GM12878 (cell line): ENCODE measurements around the gene LPIN1. TPM values are rescaled to one million over a fixed set of nuclear protein-coding genes. Genes with fewer than 3 reads are reported as not detected.
"Not testable (repeated sequence)": the region's sequence is repeated elsewhere in the genome, so short reads cannot be mapped to it uniquely, and the experiment has no call there.

Source experiments
- ATAC-seq: fragments of 200-7000 bp; cut with Tn5 transposase; 3 replicates; pipeline ENCODE4 v1.9.1; 2020; ENCODE audit warnings: mild to moderate bottlenecking, moderate library complexity
- BruUV-seq: library from RNA; stranded (reverse); fragments of 400-500 nt; replicated peaks from 2 replicates; lab custom pipeline; 2021; lab: Mats Ljungman, UMichigan
- CTCF ChIA-PET: fragments of 300-600 bp; sonication (Branson Sonifier 250); formaldehyde crosslinking; extraction: SDS; loops from one replicate; lab custom pipeline; 2021; ENCODE audit warnings: inconsistent platforms; lab: Yijun Ruan, JAX
- POLR2A ChIA-PET: fragments of 350-600 bp; formaldehyde crosslinking; extraction: SDS; loops from one replicate; lab custom pipeline; 2021; ENCODE audit warnings: inconsistent platforms; lab: Charles Lee
- RAD21 ChIA-PET: fragments of 300-600 bp; sonication (Branson Sonifier 250); formaldehyde crosslinking; loops from one replicate; lab custom pipeline; 2023; ENCODE audit warnings: antibody characterized with exemption; ENCODE audit not compliant: unreplicated experiment; lab: Charles Lee
- SMC1A ChIA-PET: fragments of 300-600 bp; sonication (Branson Sonifier 250); formaldehyde crosslinking; loops from one replicate; lab custom pipeline; 2023; ENCODE audit not compliant: unreplicated experiment, uncharacterized antibody; lab: Charles Lee
- DNase-seq: peaks from one replicate; pipeline ENCODE4 v3.0.0-alpha.2; 2011; ENCODE audit warnings: low read depth, low spot score
- FAIRE-seq: peaks from 3 replicates; lab custom pipeline; 2011; peaks lifted over from hg19 to GRCh38; lab: Jason Lieb, UNC
- H2AFZ ChIP-seq: 2 replicates; pipeline ENCODE4 v1.6.0; 2011; ENCODE audit warnings: low read depth, low read length, control low read depth; ENCODE audit not compliant: control insufficient read depth
- H3K27ac ChIP-seq: 2 replicates; pipeline ENCODE4 v1.5.1; 2011; ENCODE audit warnings: control low read depth; ENCODE audit not compliant: control insufficient read depth, insufficient read depth
- H3K27me3 ChIP-seq, 2 experiments: replicated peaks in 1 of 2; 2 replicates each; pipeline versions ENCODE4 v1.6.0 to v1.6.1; 2011; ENCODE audit warnings: low read length in 1 of 2; ENCODE audit not compliant: control insufficient read depth in 2 of 2, insufficient read depth in 2 of 2
- H3K36me3 ChIP-seq, 2 experiments: 2 replicates each; pipeline ENCODE4 v1.5.1; 2011; ENCODE audit warnings: low read length in 1 of 2; ENCODE audit not compliant: control insufficient read depth in 2 of 2, insufficient read depth in 2 of 2
- H3K4me1 ChIP-seq: 2 replicates; pipeline ENCODE4 v1.6.1; 2011; ENCODE audit warnings: mild to moderate bottlenecking, low read length, moderate library complexity, mixed read lengths; ENCODE audit not compliant: control insufficient read depth, insufficient read depth
- H3K4me2 ChIP-seq: 2 replicates; pipeline ENCODE4 v1.6.0; 2011; ENCODE audit warnings: control low read depth; ENCODE audit not compliant: control insufficient read depth, insufficient read depth
- H3K4me3 ChIP-seq: fragments of 200-600 bp; sonication (generic); 2 replicates; pipeline ENCODE4 v1.5.1; 2016
- H3K79me2 ChIP-seq: 2 replicates; pipeline ENCODE4 v1.6.0; 2011; ENCODE audit warnings: low read length; ENCODE audit not compliant: control insufficient read depth, insufficient read depth
- H3K9ac ChIP-seq: 2 replicates; pipeline ENCODE4 v1.8.0; 2011; ENCODE audit warnings: low read length, control low read depth, mixed read lengths; ENCODE audit not compliant: control insufficient read depth, insufficient read depth
- H3K9me3 ChIP-seq: replicated peaks from 3 replicates; pipeline ENCODE4 v1.5.1; 2011; ENCODE audit warnings: mild to moderate bottlenecking, low read length; ENCODE audit not compliant: control insufficient read depth, insufficient read depth
- H4K20me1 ChIP-seq: 2 replicates; pipeline ENCODE4 v1.6.0; 2011; ENCODE audit not compliant: control insufficient read depth, insufficient read depth
- BACH1 ChIP-seq: fragments of 450-650 bp; IDR thresholded peaks from 2 replicates; pipeline ENCODE4 v1.6.1; 2017; ENCODE audit warnings: mild to moderate bottlenecking, borderline replicate concordance
- ZBTB33 ChIP-seq: fragments of 450-650 bp; IDR thresholded peaks from 2 replicates; pipeline ENCODE4 v1.6.1; 2017; ENCODE audit warnings: mild to moderate bottlenecking
- WGBS: methylation state at CpG from one replicate; pipeline ENCODE4 v1.1.6; 2016; ENCODE audit warnings: low lambda C conversion rate; ENCODE audit not compliant: insufficient replicate concordance, insufficient coverage; ENCODE audit errors: missing lambda C conversion rate; 5-methylcytosine and 5-hydroxymethylcytosine counted together
- in situ Hi-C: fragments of 300-500 bp; cut with MboI; formaldehyde crosslinking; loops from 9 replicates; pipeline ENCODE4 v1.14.3; 2018; ENCODE audit warnings: mixed read lengths
- intact Hi-C: fragments of 100-400 bp; cut with micrococcal nuclease; formaldehyde crosslinking; loops from one replicate; pipeline ENCODE4 v1.14.2; 2022; ENCODE audit not compliant: unreplicated experiment
- polyA plus RNA-seq, 11 experiments: library from polyadenylated mRNA; depleted of rRNA in 4 of 11; unstranded in 6 of 11; stranded (reverse) in 5 of 11; fragments of >200 nt; fragmentation: Nextera tagmentation in 4 of 11; fragmentation: Illumina TruSeq in 1 of 11; extraction: Ambion mirVana in 4 of 11; extraction: Trizol in 1 of 11; gene quantifications; 1 replicate in 1 of 11; 2 replicates in 10 of 11; pipeline versions ENCODE4 v1.2.1 to v1.2.3, GENCODE V29; 2011 to 2016; ENCODE audit warnings: inconsistent platforms in 2 of 11, missing spikeins in 2 of 11, low read depth in 1 of 11
- total RNA-seq, 4 experiments: library from RNA; depleted of rRNA in 3 of 4; stranded (reverse); fragments of >200 nt in 3 of 4; fragmentation: Illumina TruSeq in 1 of 4; extraction: Trizol in 1 of 4; gene quantifications; 2 replicates each; pipeline versions ENCODE4 v1.2.1 to v1.2.3, GENCODE V29; 2013 to 2021
- TF ChIP-seq, protein P1 (sequence below): fragments of 450-650 bp; IDR thresholded peaks from 2 replicates; pipeline ENCODE4 v1.6.1; 2016; ENCODE audit warnings: mild to moderate bottlenecking

LPIN1 gene
- total and polyA plus RNA-seq, 10 of the 15 experiments (the other 5 are each of a cell fraction or from before 2014, with no cell fraction given) = 18.8 to 82.5 (median 50.3) TPM

DNA sequence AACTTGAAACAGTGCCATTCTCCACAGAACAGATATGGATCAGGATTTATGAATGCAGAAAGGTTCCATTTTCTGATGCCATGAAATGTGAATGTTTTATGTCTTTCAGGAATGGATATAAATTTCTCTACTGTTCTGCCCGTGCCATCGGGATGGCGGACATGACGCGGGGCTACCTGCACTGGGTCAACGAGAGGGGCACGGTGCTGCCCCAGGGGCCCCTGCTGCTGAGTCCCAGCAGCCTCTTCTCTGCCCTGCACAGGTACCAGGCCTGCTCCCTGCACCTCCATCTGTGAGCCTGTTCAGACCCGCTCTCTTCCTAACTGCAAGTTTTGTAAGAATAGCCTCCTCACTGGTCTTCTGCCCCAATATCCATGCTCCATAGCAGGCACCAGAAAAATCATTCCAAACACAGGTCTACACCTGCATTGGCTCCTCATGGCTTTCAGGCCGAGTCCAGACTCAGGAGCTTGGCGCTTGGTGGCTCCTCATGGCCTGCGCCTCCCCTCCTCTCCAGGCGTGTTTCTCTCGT is 68.6 kb downstream of the LPIN1 start (continued):
- TF ChIP-seq, protein P1, sequence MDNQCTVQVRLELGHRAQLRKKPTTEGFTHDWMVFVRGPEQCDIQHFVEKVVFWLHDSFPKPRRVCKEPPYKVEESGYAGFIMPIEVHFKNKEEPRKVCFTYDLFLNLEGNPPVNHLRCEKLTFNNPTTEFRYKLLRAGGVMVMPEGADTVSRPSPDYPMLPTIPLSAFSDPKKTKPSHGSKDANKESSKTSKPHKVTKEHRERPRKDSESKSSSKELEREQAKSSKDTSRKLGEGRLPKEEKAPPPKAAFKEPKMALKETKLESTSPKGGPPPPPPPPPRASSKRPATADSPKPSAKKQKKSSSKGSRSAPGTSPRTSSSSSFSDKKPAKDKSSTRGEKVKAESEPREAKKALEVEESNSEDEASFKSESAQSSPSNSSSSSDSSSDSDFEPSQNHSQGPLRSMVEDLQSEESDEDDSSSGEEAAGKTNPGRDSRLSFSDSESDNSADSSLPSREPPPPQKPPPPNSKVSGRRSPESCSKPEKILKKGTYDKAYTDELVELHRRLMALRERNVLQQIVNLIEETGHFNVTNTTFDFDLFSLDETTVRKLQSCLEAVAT = no peak
- TF ChIP-seq BACH1 (no peak), ZBTB33 (no peak)

DNA sequence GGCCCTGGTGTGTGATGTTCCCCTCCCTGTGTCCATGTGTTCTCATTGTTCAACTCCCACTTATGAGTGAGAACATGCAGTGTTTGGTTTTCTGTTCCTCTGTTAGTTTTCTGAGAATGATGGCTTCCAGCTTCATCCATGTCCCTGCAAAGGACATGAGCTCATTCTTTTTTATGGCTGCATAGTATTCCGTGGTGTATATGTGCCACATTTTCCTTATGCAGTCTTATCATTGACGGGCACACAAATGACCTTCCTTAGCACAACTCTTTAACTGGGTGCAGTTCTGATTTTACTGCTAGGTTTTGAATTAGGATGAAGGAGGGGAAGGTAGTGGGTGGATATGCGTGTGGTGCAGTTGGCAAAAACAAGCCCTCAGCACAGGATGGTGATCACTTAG is 70.5 kb downstream of the LPIN1 start:
- ATAC-seq, H3K27me3 ChIP-seq, CTCF ChIA-PET, H3K9ac ChIP-seq, H3K79me2 ChIP-seq, RAD21 ChIA-PET, H3K4me2 ChIP-seq, H3K9me3 ChIP-seq, H2AFZ ChIP-seq, H3K4me1 ChIP-seq, SMC1A ChIA-PET, in situ Hi-C loops, intact Hi-C loops, H3K27ac ChIP-seq, FAIRE-seq, POLR2A ChIA-PET, H4K20me1 ChIP-seq, H3K4me3 ChIP-seq, BruUV-seq, DNase-seq: not testable (repeated sequence)
- H3K36me3 ChIP-seq = peaks cover 5 to 22% of the 10 kb centered on the region in 2 experiments
- WGBS = 85% methylated on average over 3 of the region's 3 CpGs
